Vagina (tissue), 2 donors: ENCODE data around the gene TBC1D22A. TPM values are rescaled to one million over a fixed set of nuclear protein-coding genes. Genes with fewer than 3 reads are reported as not detected.
"Not testable (repeated sequence)": the region's sequence is repeated elsewhere in the genome, so short reads cannot be mapped to it uniquely, and the experiment has no call there.

Experiments
- DNase-seq, 2 donors: peaks; one replicate each; pipeline ENCODE4 v3.0.0-alpha.2; 2017; ENCODE audit errors: extremely low spot score in 2 of 2
- H3K27ac ChIP-seq: fragments of 200-600 bp; sonication (generic); one replicate; pipeline ENCODE4 v1.5.1; 2019
- H3K27me3 ChIP-seq: fragments of 200-600 bp; sonication (generic); one replicate; pipeline ENCODE4 v1.5.1; 2019
- H3K36me3 ChIP-seq, 2 donors: fragments of 200-600 bp; sonication (generic); one replicate each; pipeline ENCODE4 v1.5.1; 2017 to 2019
- H3K4me1 ChIP-seq: fragments of 200-600 bp; sonication (generic); one replicate; pipeline ENCODE4 v1.5.1; 2019
- H3K4me3 ChIP-seq, 2 donors: fragments of 200-600 bp; sonication (generic); 1 replicate in 1 of 2; 2 replicates in 1 of 2; pipeline ENCODE4 v1.5.1; 2016 to 2019
- H3K9me3 ChIP-seq: fragments of 200-600 bp; sonication (generic); one replicate; pipeline ENCODE4 v1.5.1; 2019
- CTCF ChIP-seq, 3 experiments: fragments of 450-650 bp in 2 of 3; fragments of 200-600 bp in 1 of 3; sonication (generic) in 1 of 3; IDR thresholded peaks; one replicate each; pipeline ENCODE4 v1.5.1; 2017 to 2019; ENCODE audit warnings: antibody characterized with exemption in 3 of 3, mild to moderate bottlenecking in 2 of 3, moderate library complexity in 2 of 3
- POLR2A ChIP-seq, 2 donors: fragments of 450-650 bp; IDR thresholded peaks; one replicate each; pipeline ENCODE4 v1.6.1; 2017; ENCODE audit warnings: antibody characterized with exemption in 2 of 2, mild to moderate bottlenecking in 2 of 2, moderate library complexity in 2 of 2
- POLR2AphosphoS5 ChIP-seq, 2 donors: sonication (generic); formaldehyde crosslinking; IDR thresholded peaks; one replicate each; pipeline ENCODE4 v1.9.0; 2017; ENCODE audit warnings: antibody characterized with exemption in 2 of 2, mild to moderate bottlenecking in 2 of 2, low read depth in 1 of 2; ENCODE audit not compliant: insufficient read depth in 1 of 2
- intact Hi-C: fragments of 100-400 bp; cut with DNase I; formaldehyde crosslinking; loops from one replicate; pipeline ENCODE4 v1.15.1; 2023
- total RNA-seq: library from RNA; depleted of rRNA; stranded (reverse); fragments of >200 nt; gene quantifications from one replicate; pipeline ENCODE4 v1.2.3, GENCODE V29; 2016

Gene TBC1D22A
- total RNA-seq, 1 donor from 2014 or later: 38.3 TPM

DNA sequence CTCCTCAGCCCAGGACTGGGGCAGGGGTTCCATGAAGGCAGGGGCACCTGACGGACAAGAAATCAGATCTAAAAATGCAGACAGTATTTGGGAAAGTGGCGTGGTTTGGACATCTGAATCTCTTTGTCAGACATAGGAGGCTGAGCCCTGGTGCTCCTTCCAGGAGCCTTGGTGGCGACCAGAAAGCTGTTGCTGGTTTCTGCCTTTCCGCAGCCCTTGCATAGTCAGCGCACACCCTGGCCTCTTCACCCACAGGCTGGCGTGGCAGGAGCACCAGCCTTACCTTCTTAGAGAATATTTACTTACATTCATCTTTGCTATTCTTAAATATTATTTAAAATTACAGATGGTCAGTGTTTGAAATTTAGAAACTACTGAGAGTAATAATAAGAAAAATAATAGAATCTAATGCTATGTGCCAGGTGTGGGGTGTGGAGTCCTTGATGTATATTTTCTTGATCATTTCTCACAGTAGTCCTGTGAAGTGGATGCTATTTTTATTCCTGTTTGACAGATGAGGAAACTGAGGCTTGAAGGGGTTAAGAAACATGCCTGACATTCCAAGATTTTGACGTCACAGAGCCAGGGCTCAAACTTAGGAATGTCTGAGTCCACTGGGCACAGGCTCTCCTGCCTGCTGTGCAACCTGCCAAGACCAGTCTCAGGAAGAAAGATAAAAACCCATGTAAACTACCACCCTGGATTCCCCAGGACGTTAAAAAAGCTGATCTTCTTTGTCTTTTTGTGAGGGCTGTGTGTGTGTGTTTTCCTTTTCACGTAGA, 51.6 kb downstream of the TBC1D22A start:
- Histone ChIP-seq H3K27me3 (no peaks in the 10 kb centered on the region), H3K4me3 (no peak overlapping the region), H3K9me3 (no peaks in the 10 kb centered on the region), H3K36me3 (no peaks in the 10 kb centered on the region), H3K27ac (no peak overlapping the region), H3K4me1 (peaks cover 10% of the 10 kb centered on the region)
- no peak for TF ChIP-seq POLR2AphosphoS5 (IDR thresholded peaks at IDR 0.05; ENCODE audit: insufficient read depth in 1 of 2, low read depth in 1 of 2)
- no peak for TF ChIP-seq POLR2A (IDR thresholded peaks at IDR 0.05)
- no peak for TF ChIP-seq CTCF (IDR thresholded peaks at IDR 0.05)
- intact Hi-C loops: no loop called here
- DNase-seq: peak in 1 of 2 donors; percentile 34

DNA sequence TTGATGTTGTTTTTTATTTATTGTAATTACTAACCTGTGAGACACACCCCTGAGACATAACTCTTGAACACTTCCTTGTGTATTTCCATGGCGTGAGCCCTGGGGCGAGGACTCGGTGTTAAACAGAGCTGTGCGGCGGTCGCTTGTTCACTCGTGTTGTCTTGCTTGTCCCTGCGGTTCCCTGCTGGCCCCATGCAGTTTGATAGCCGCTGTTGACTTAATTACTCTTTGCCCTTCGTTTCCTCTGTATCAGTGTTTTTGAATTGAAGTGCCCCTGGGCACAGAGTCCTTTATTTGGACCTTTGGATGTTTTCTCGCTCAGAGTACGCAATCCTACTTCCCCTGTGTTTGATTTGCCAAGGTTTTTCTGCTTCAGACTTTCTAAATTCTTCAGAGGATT, 52.7 kb downstream of the TBC1D22A start:
- TF ChIP-seq POLR2AphosphoS5 (IDR thresholded peaks at IDR 0.05; ENCODE audit: insufficient read depth in 1 of 2, low read depth in 1 of 2) (no peak), POLR2A (IDR thresholded peaks at IDR 0.05) (no peak), CTCF (IDR thresholded peaks at IDR 0.05) (no peak)
- Histone ChIP-seq H3K4me1 (peaks cover 10% of the 10 kb centered on the region), H3K36me3 (no peaks in the 10 kb centered on the region), H3K27ac (peak overlapping the region; percentile 32), H3K9me3 (no peaks in the 10 kb centered on the region), H3K4me3 (no peak overlapping the region), H3K27me3 (no peaks in the 10 kb centered on the region)
- peak in 1 of 2 donors; percentile 74 for DNase-seq
- intact Hi-C loops: no loop called here

- H3K27me3 ChIP-seq: no peaks in the 10 kb centered on the region
- TF ChIP-seq POLR2A (IDR thresholded peaks at IDR 0.05): no peak
- no peak for TF ChIP-seq POLR2AphosphoS5 (IDR thresholded peaks at IDR 0.05; ENCODE audit: insufficient read depth in 1 of 2, low read depth in 1 of 2)
- no peak for TF ChIP-seq CTCF (IDR thresholded peaks at IDR 0.05)
- intact Hi-C loops: no loop called here
- no peaks in the 10 kb centered on the region for H3K36me3 ChIP-seq
- DNase-seq: peak in 1 of 2 donors; percentile 67
- no peak overlapping the region for H3K4me3 ChIP-seq
- H3K27ac ChIP-seq: peak overlapping the region; percentile 32
- peaks cover 10% of the 10 kb centered on the region for H3K4me1 ChIP-seq
- no peaks in the 10 kb centered on the region for H3K9me3 ChIP-seq
Measured at GRCh38 chr22:46815559-46815895, 53.1 kb downstream of the TBC1D22A start.

GRCh38 chr22:46815896-46816731, 53.7 kb downstream of the TBC1D22A start:
- no peak for DNase-seq
- peaks cover 10% of the 10 kb centered on the region for H3K4me1 ChIP-seq
- TF ChIP-seq POLR2A (IDR thresholded peaks at IDR 0.05) (no peak), POLR2AphosphoS5 (IDR thresholded peaks at IDR 0.05; ENCODE audit: insufficient read depth in 1 of 2, low read depth in 1 of 2) (no peak), CTCF (IDR thresholded peaks at IDR 0.05) (no peak)
- H3K36me3 ChIP-seq: no peaks in the 10 kb centered on the region
- H3K4me3 ChIP-seq: no peak overlapping the region
- intact Hi-C loops: no loop called here
- no peaks in the 10 kb centered on the region for H3K9me3 ChIP-seq
- no peaks in the 10 kb centered on the region for H3K27me3 ChIP-seq
- H3K27ac ChIP-seq: peak overlapping the region; percentile 32

- peaks cover 10% of the 10 kb centered on the region for H3K4me1 ChIP-seq
- H3K36me3 ChIP-seq, intact Hi-C loops, H3K4me3 ChIP-seq, H3K9me3 ChIP-seq, DNase-seq, H3K27ac ChIP-seq, H3K27me3 ChIP-seq: not testable (repeated sequence)
Measured at GRCh38 chr22:46817390-46817789, 54.9 kb downstream of the TBC1D22A start.
